AG04450 (cell line): ENCODE data around the gene IL36RN. TPM values are rescaled to one million over a fixed set of nuclear protein-coding genes. Genes with fewer than 3 reads are reported as not detected.

Experiments used
- CTCF ChIA-PET: fragments of 300-600, 350-600 bp; formaldehyde crosslinking; extraction: SDS; loops from one replicate; lab custom pipeline; 2022; ENCODE audit warnings: antibody characterized with exemption, inconsistent platforms; lab: Charles Lee
- POLR2A ChIA-PET: fragments of 350-600 bp; formaldehyde crosslinking; extraction: SDS; loops from one replicate; lab custom pipeline; 2021; ENCODE audit warnings: antibody characterized with exemption, inconsistent platforms; lab: Yijun Ruan, JAX
- DNase-seq: peaks from one replicate; pipeline ENCODE4 v3.0.0-alpha.2; 2011; ENCODE audit warnings: low read depth, low spot score
- H3K27ac ChIP-seq: one replicate; pipeline ENCODE4 v1.5.1; 2012; ENCODE audit warnings: low read depth, low read length, control low read depth
- H3K27me3 ChIP-seq: one replicate; pipeline ENCODE4 v1.6.0; 2012; ENCODE audit warnings: low read length; ENCODE audit not compliant: control insufficient read depth, insufficient read depth
- H3K4me3 ChIP-seq: 2 replicates; pipeline ENCODE4 v1.5.1; 2011; ENCODE audit warnings: mild to moderate bottlenecking, low read depth, low read length, control low read depth
- H3K9me3 ChIP-seq: 2 replicates; pipeline ENCODE4 v1.5.1; 2012; ENCODE audit warnings: low read length; ENCODE audit not compliant: control insufficient read depth, insufficient read depth
- CTCF ChIP-seq: IDR thresholded peaks from 2 replicates; pipeline ENCODE4 v1.5.1; 2011; ENCODE audit warnings: low read depth, low read length, control low read depth, inconsistent platforms
- polyA plus RNA-seq: library from polyadenylated mRNA; depleted of rRNA; stranded (reverse); fragments of >200 nt; gene quantifications from 2 replicates; pipeline ENCODE4 v1.2.3, GENCODE V29; 2011

Gene IL36RN
- polyA plus RNA-seq, 1 experiment = not detected

- no peaks in the 10 kb centered on the region for H3K27me3 ChIP-seq
- H3K27ac ChIP-seq = no peak overlapping the region
- no peaks in the 10 kb centered on the region for H3K9me3 ChIP-seq
- no peak for DNase-seq
- POLR2A ChIA-PET = no interaction called here
- CTCF ChIA-PET = no interaction called here
- H3K4me3 ChIP-seq = no peak overlapping the region
- TF ChIP-seq CTCF = no peak
These were observed 46.2 kb downstream of the IL36RN start for GRCh38 chr2:113105047-113105785.

GRCh38 chr2:113111121-113111520, 52.1 kb downstream of the IL36RN start:
- ChIA-PET POLR2A (no interaction called here), CTCF (interaction anchor here (1.8 kb wide), 1 partner anchor 28 kb away, joined by 5 read pairs; no protein-coding TSS in a partner anchor)
- TF ChIP-seq CTCF = no peak
- H3K4me3 ChIP-seq = no peak overlapping the region
- H3K27me3 ChIP-seq = peaks cover 8% of the 10 kb centered on the region
- H3K27ac ChIP-seq = no peak overlapping the region
- H3K9me3 ChIP-seq = no peaks in the 10 kb centered on the region
- DNase-seq = no peak

GRCh38 chr2:113111823-113112287, 52.9 kb downstream of the IL36RN start:
- no peak for DNase-seq
- Histone ChIP-seq H3K9me3 (no peaks in the 10 kb centered on the region), H3K27ac (no peak overlapping the region), H3K4me3 (no peak overlapping the region), H3K27me3 (peaks cover 8% of the 10 kb centered on the region)
- CTCF ChIA-PET = interaction anchor here (1.8 kb wide), 1 partner anchor 27 kb away, joined by 5 read pairs; no protein-coding TSS in a partner anchor
- POLR2A ChIA-PET = no interaction called here
- TF ChIP-seq CTCF = no peak

- DNase-seq = no peak
- ChIA-PET CTCF (interaction anchor here (1.8 kb wide), 1 partner anchor 26 kb away, joined by 5 read pairs; no protein-coding TSS in a partner anchor), POLR2A (no interaction called here)
- no peaks in the 10 kb centered on the region for H3K9me3 ChIP-seq
- H3K27me3 ChIP-seq = peaks cover 8% of the 10 kb centered on the region
- H3K4me3 ChIP-seq = no peak overlapping the region
- H3K27ac ChIP-seq = no peak overlapping the region
- no peak for TF ChIP-seq CTCF
These were observed 53.4 kb downstream of the IL36RN start for GRCh38 chr2:113112441-113112840.

GRCh38 chr2:113112871-113113270, 53.9 kb downstream of the IL36RN start:
- Histone ChIP-seq H3K27ac (no peak overlapping the region), H3K27me3 (peaks cover 8% of the 10 kb centered on the region), H3K9me3 (no peaks in the 10 kb centered on the region), H3K4me3 (no peak overlapping the region)
- CTCF ChIA-PET = interaction anchor here (1.3 kb wide), 1 partner anchor 25 kb away, joined by 5 read pairs; no protein-coding TSS in a partner anchor
- no peak for TF ChIP-seq CTCF
- POLR2A ChIA-PET = no interaction called here
- no peak for DNase-seq
